AG09319 (cell line): ENCODE results near the gene LMNB1.
"Not testable (repeated sequence)": the region's sequence is repeated elsewhere in the genome, so short reads cannot be mapped to it uniquely, and the experiment has no call there.

ENCODE experiments used
- DNase-seq: peaks from one replicate; pipeline ENCODE4 v3.0.0-alpha.2; 2010; ENCODE audit warnings: low read depth; ENCODE audit errors: extremely low read depth
- CTCF ChIP-seq: IDR thresholded peaks from 2 replicates; pipeline ENCODE4 v1.5.1; 2011; ENCODE audit warnings: low read depth, mild to moderate bottlenecking, inconsistent platforms, low read length, moderate library complexity

LMNB1 gene

GRCh38 chr5:126847826-126848251 lies 70.9 kb downstream of the LMNB1 start:
- no peak for DNase-seq

GRCh38 chr5:126848253-126848652 lies 71.3 kb downstream of the LMNB1 start:
- no peak for TF ChIP-seq CTCF
- DNase-seq, result no peak

More at GRCh38 chr5:126847826-126848251, 70.9 kb downstream of the LMNB1 start:
- TF ChIP-seq CTCF, result no peak

GRCh38 chr5:126849101-126849678 lies 72.3 kb downstream of the LMNB1 start:
- no peak for TF ChIP-seq CTCF
- DNase-seq, result no peak

GRCh38 chr5:126851501-126852011 lies 74.6 kb downstream of the LMNB1 start:
- no peak for DNase-seq

GRCh38 chr5:126852091-126852571 lies 75.2 kb downstream of the LMNB1 start:
- no peak for DNase-seq
- no peak for TF ChIP-seq CTCF

More at GRCh38 chr5:126851501-126852011, 74.6 kb downstream of the LMNB1 start:
- no peak for TF ChIP-seq CTCF

GRCh38 chr5:126852841-126853271 lies 75.9 kb downstream of the LMNB1 start:
- no peak for DNase-seq
- TF ChIP-seq CTCF, result no peak

- DNase-seq, result not testable (repeated sequence)
These were observed 76.8 kb downstream of the LMNB1 start for GRCh38 chr5:126853541-126854307.
